ENCODE data around the gene HMCN2.
"Not testable (repeated sequence)": the region's sequence is repeated elsewhere in the genome, so short reads cannot be mapped to it uniquely, and the experiment has no call there.

The HMCN2 gene

DNA sequence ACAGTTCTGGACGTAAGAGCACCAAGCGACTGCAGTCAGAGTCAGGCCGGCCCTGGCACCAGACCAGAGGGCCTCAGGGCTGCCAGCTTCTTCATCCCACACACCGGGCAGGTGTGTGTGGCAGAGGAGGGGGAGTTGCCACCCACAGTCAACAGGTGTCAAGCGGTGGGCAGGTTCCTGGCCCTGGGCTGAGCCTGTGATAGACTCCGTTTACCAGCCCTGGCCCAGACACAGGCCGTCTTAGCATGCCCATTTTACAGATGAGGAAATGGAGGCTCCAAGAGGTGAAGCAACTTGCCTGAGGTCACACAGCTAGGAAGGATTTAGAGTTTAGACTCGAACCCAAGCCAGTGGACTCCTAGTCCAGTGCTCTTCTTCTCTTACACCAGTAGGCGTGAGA, 71.8 kb downstream of the HMCN2 start:
- Histone ChIP-seq H3K4me1 (ENCODE audit: insufficient read depth, low read length) (no peaks in the 10 kb centered on the region), H3K9me3 (ENCODE audit: control insufficient read depth, insufficient read depth, low read length) (no peaks in the 10 kb centered on the region), H3K36me3 (ENCODE audit: insufficient read depth, low read length) (no peaks in the 10 kb centered on the region), H3K9ac (ENCODE audit: low read depth, low read length) (no peak overlapping the region)

DNA sequence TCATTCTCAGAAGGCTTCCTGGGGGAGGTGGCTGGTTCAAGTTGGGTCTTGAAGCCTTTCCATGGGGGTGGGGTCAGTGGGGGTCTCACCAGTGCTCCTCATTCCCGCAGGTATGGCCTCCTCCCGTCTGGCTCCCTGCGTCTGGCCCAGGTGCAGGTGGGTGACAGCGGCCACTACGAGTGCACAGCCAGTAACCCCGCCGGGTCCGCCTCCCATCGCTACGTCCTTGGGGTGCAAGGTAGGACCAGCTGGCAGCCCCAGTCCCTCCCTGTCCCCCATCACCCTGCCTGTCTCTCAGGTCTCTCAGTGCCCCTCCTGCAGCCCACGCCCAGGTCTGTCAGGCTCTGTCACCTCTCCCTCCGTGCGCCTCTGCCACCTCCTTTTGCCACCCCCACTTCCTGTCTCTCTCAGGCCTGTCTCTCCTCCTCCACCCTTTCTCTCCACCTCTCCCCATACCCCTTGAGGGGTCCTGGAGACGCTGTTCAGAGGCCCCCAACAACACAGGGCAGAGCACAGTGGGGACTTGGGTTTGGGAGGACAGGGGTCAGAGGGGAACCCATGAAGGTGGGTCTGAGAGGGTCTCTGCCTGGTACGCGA, 72.3 kb downstream of the HMCN2 start:
- H3K36me3 ChIP-seq (ENCODE audit: insufficient read depth, low read length): no peaks in the 10 kb centered on the region

DNA sequence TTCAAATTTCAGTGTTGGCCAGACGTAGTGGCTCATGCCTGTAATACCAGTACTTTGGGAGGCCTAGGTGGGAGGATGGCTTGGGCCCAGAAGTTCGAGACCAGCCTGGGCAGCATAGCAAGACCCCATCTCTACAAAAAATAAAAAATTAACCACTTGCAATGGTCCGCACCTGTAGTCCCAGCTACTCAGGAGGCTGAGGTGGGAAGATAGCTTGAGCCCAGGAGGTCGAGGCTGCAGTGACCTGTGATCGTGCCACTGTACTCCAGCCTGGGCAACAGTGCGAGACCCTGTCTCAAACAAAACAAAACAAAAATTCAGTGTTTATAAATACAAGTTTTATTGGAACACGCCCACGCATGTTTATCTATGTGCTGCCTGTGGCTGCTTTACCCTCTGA, 73.3 kb downstream of the HMCN2 start:
- not testable (repeated sequence) for H3K9ac ChIP-seq (ENCODE audit: low read depth, low read length); H3K9me3 ChIP-seq (ENCODE audit: control insufficient read depth, insufficient read depth, low read length); H3K4me1 ChIP-seq (ENCODE audit: insufficient read depth, low read length); H3K36me3 ChIP-seq (ENCODE audit: insufficient read depth, low read length)

More for the DNA sequence above, 72.3 kb downstream of the HMCN2 start:
- Histone ChIP-seq H3K4me1 (ENCODE audit: insufficient read depth, low read length) (no peaks in the 10 kb centered on the region), H3K9ac (ENCODE audit: low read depth, low read length) (no peak overlapping the region), H3K9me3 (ENCODE audit: control insufficient read depth, insufficient read depth, low read length) (no peaks in the 10 kb centered on the region)

DNA sequence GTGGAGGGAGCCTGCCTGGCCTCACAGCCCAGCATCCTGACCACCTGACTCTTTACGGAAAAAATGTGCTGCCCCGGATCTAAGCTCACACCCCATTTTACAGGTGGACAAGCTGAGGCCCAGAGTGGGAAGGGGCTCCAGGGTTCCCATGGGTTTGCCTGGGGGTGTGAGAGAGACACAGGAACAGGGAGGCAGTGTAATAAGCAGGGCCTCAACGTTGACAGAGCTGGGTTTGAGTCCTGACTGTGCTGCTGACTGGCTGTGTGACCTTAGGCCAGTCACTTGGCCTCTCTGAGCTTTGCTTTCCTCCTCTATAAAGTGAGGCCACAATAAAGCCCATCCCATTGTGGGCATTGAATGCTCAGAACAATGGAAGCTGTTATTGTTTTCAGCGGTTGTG, 73.7 kb downstream of the HMCN2 start:
- Histone ChIP-seq H3K9me3 (ENCODE audit: control insufficient read depth, insufficient read depth, low read length) (no peaks in the 10 kb centered on the region), H3K36me3 (ENCODE audit: insufficient read depth, low read length) (no peaks in the 10 kb centered on the region), H3K9ac (ENCODE audit: low read depth, low read length) (no peak overlapping the region), H3K4me1 (ENCODE audit: insufficient read depth, low read length) (no peaks in the 10 kb centered on the region)

DNA sequence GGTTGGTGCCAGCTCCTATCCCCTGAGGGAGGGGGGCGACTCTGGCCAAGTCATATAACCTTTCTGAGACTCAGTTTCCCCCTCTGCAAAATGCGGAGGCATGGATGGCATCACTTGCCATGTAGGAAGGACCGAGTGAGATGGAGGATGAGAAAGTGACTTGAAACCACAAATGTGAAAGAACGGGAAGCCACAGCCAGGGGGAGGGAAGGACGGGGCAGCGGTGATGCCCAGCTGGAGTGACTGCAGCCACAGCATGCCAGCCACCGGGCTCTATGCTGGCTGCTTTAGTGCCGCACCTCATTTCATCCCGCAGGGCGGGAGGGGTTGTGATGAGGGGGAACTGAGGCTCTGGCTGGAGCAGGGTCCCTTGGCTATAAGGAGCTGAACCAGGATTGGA, 74.5 kb downstream of the HMCN2 start:
- H3K9ac ChIP-seq (ENCODE audit: low read depth, low read length): no peak overlapping the region

DNA sequence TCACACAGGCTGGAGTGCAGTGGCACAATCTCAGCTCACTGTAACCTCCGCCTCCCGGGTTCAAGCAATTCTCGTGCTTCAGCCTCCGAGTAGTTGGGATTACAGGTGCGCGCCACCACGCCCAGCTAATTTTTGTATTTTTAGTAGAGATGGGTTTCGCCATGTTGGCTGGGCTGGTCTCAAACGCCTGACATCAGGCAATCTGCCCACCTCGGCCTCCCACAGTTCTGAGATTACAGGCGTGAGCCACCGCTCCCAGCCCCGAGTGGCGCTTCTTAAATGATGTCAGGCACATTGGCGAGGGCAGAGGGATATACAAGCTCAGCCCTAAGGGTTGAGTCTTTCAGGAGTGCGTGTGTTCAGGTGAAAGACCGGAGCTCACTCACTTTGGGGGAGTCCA, 75.0 kb downstream of the HMCN2 start:
- H3K36me3 ChIP-seq (ENCODE audit: insufficient read depth, low read length); H3K9ac ChIP-seq (ENCODE audit: low read depth, low read length); H3K9me3 ChIP-seq (ENCODE audit: control insufficient read depth, insufficient read depth, low read length); H3K4me1 ChIP-seq (ENCODE audit: insufficient read depth, low read length): not testable (repeated sequence)

More for the DNA sequence above, 74.5 kb downstream of the HMCN2 start:
- no peaks in the 10 kb centered on the region for H3K36me3 ChIP-seq (ENCODE audit: insufficient read depth, low read length)
- no peaks in the 10 kb centered on the region for H3K4me1 ChIP-seq (ENCODE audit: insufficient read depth, low read length)
- H3K9me3 ChIP-seq (ENCODE audit: control insufficient read depth, insufficient read depth, low read length): no peaks in the 10 kb centered on the region

DNA sequence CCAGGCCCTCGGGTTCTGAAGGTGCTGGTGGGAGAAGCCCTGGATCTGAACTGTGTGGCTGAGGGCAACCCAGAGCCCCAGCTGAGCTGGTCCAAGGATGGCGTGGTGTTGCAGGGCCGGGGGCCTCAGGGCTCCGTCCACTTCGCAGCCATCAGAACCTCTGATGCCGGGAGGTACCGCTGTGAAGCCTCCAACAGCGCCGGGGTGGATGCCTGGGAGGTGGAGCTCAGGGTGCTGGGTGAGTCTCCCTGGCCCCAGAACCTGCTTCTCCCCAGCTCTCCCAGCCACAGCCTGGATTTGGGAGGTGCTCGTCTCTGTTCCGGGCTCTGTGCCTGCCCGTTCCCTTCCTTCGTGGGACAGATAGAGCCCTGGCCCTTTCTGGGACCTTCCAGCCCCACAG, 75.6 kb downstream of the HMCN2 start:
- Histone ChIP-seq H3K9me3 (ENCODE audit: control insufficient read depth, insufficient read depth, low read length) (no peaks in the 10 kb centered on the region), H3K36me3 (ENCODE audit: insufficient read depth, low read length) (no peaks in the 10 kb centered on the region), H3K9ac (ENCODE audit: low read depth, low read length) (no peak overlapping the region), H3K4me1 (ENCODE audit: insufficient read depth, low read length) (peaks cover 3% of the 10 kb centered on the region; the same call in 1 of the 2 replicates)

DNA sequence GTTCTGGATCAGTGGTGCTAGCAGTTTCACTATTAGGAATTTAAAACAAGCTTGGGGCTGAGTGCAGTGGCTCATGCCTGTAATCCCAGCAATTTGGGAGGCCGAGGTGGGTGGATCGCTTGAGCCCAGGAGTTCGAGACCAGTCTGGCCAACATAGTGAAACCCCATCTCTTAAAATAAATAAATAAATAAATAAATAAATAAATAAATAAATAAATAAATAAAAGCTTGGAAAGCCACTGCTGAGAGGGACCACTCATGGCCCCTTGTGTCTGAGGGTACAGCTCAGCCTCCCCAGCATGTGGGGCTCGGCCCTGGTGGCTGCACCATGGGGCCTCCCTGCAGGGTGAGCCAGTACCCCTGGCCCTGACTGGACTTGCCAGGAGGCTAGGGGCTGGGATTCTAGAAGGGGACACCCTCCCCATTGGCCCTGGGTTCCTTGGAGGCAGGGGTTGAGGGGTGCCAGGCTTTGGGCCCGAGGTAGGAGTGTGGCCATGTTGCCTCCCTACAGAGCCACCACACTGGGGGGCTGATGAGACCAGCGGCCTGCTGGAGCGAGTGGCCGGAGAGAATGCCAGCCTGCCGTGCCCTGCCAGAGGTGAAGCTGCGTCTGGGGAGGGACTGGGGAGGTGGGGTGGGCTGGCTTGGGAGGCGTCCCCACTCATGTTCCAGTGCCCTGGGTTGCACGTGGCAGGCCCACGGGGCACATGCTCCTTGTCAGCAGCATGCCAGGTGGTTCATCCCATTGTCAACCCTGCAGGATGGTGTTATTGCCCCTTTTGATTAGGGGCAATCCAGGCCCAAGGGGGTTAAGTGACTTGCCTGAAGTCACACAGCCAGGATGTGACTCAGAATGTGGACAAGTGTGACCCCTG, 76.5 kb downstream of the HMCN2 start:
- peaks cover 3% of the 10 kb centered on the region; the same call in 1 of the 2 replicates for H3K4me1 ChIP-seq (ENCODE audit: insufficient read depth, low read length)
- no peak overlapping the region for H3K9ac ChIP-seq (ENCODE audit: low read depth, low read length)
- H3K36me3 ChIP-seq (ENCODE audit: insufficient read depth, low read length): no peaks in the 10 kb centered on the region
- H3K9me3 ChIP-seq (ENCODE audit: control insufficient read depth, insufficient read depth, low read length): no peaks in the 10 kb centered on the region

DNA sequence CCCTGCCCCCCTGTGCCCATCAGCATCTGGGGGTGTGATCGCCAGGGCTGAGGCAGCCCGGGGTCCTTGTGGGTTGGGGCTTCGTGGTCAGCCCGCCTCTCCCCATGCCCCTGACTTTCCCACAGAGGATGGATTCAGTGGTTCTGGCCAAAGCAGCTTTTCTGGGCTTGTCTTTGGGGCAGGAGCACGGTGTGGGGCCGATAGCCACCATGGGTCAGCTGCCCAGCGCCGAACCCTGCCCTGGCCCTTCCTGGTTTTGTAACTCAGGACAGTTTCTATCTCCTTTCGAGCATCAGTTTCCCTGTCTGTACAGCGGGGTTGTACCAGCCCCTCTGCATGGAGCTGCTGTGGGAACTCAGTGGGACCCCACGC, 77.1 kb downstream of the HMCN2 start:
- H3K9ac ChIP-seq (ENCODE audit: low read depth, low read length): no peak overlapping the region
- no peaks in the 10 kb centered on the region for H3K9me3 ChIP-seq (ENCODE audit: control insufficient read depth, insufficient read depth, low read length)
- H3K4me1 ChIP-seq (ENCODE audit: insufficient read depth, low read length): peaks cover 3% of the 10 kb centered on the region; the same call in 1 of the 2 replicates
- no peaks in the 10 kb centered on the region for H3K36me3 ChIP-seq (ENCODE audit: insufficient read depth, low read length)

DNA sequence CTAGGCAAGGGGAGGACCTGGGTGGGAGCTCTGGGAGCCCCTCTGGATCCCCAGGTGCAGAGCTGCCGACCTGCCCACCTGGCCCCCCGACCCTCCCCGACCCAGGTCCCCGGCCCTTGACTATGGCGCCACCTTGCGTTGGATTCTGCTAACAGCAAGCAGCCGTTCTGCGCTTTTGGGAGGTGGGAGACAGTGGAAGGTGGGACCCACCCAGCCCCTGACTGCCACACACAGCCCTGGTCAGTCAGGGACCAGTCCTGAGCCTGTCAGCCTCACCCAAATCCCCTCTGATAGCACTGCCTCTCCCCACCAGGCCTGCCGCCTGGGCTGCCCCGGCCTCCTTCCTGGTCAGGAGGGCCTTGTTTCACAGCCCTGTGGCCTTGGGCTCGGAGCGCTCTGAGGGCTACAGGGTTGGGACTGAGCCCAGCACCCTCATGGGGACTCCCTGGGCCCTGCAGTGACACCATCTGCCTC, 77.9 kb downstream of the HMCN2 start:
- no peak overlapping the region for H3K9ac ChIP-seq (ENCODE audit: low read depth, low read length)
- H3K36me3 ChIP-seq (ENCODE audit: insufficient read depth, low read length): no peaks in the 10 kb centered on the region
- H3K9me3 ChIP-seq (ENCODE audit: control insufficient read depth, insufficient read depth, low read length): no peaks in the 10 kb centered on the region
- H3K4me1 ChIP-seq (ENCODE audit: insufficient read depth, low read length): peaks cover 3% of the 10 kb centered on the region; the same call in 1 of the 2 replicates

DNA sequence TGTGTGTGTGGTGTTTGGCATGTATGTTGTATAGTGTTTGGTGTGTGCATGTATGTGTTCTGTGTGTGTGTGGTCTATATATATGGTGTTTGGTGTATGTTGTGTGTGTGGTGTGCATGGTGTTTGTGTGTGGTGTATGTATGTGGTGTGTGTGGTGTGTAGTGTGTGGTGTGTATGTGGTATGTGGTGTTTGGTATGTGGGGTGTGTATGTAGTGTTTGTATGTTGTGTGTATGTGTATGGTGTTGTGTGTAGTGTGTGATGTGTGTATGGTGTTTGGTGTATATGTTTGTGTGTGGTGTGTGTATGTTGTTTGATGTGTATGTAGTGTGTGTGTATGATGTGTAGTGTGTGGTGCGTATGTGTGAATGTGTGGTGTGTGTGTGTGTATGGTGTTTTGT, 78.8 kb downstream of the HMCN2 start:
- H3K9ac ChIP-seq (ENCODE audit: low read depth, low read length): no peak overlapping the region
- no peaks in the 10 kb centered on the region for H3K36me3 ChIP-seq (ENCODE audit: insufficient read depth, low read length)
- H3K4me1 ChIP-seq (ENCODE audit: insufficient read depth, low read length): peaks cover 3% of the 10 kb centered on the region; the same call in 1 of the 2 replicates
- no peaks in the 10 kb centered on the region for H3K9me3 ChIP-seq (ENCODE audit: control insufficient read depth, insufficient read depth, low read length)

DNA sequence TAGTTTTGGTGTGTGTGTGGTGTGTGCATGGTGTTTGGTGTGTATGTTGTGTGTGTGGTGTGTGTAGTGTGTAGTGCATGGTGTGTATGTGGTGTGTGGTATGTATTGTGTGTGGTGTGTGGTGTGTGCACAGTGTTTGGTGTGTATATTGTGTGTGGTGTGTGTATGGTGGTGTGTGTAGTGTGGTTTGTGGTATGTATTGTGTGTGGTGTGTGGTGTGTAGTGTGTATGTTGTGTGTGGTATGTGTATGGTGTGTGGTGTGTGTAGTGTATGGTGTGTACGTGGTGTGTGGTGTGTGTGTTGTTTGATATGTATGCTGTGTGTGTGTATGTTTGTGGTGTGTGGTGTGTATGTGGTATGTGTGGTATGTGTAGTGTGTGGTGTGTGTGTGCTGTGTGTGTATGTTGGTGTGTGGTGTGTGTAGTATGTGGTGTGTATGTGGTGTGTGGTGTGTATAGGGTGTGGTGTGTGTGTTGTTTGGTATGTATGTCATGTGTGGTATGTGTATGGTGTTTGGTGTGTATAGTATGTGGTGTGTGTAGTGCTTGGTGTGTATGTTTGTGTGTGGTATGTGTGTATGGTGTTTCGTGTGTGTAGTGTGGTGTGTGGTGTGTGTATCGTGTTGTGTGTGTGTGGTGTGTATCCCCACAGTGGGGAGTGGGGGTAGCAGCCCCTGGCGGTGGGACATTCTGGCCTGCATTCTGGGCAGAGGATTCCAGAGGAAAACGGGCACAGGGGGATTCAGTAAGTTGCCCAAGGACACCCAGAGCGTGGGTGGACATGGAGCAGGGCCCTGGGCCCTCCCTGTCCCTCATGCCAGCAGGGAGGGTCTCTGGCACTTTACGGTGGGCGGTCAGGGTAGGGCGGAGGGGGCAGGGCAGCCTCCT, 79.7 kb downstream of the HMCN2 start:
- Histone ChIP-seq H3K36me3 (ENCODE audit: insufficient read depth, low read length) (no peaks in the 10 kb centered on the region), H3K9me3 (ENCODE audit: control insufficient read depth, insufficient read depth, low read length) (no peaks in the 10 kb centered on the region), H3K9ac (ENCODE audit: low read depth, low read length) (no peak overlapping the region), H3K4me1 (ENCODE audit: insufficient read depth, low read length) (peaks cover 3% of the 10 kb centered on the region; the same call in 1 of the 2 replicates)

DNA sequence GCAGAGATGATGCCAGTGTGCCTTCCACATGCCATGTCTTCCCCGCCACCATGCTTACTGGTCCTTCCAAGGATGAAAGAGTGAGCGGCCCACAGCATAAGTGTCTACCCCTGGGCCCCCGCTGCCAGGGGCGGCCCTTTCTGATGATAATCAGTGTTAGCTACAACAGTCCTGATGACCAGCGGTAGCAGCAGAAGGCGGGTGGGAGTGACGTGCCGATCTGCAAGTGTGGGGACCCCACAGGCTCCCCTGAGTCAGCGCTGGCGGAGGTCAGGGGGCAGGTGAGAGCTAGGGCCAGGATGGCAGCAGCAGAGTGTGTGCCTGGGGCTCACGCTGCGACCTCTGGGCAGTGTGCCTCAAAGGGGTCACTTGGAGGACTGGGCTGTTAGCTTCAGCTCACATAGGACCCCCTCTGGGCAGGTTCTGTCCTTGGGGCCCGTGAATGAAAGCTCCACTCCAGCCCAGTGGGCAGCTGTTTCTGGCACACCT, 80.4 kb downstream of the HMCN2 start:
- Histone ChIP-seq H3K9ac (ENCODE audit: low read depth, low read length) (no peak overlapping the region), H3K36me3 (ENCODE audit: insufficient read depth, low read length) (no peaks in the 10 kb centered on the region), H3K4me1 (ENCODE audit: insufficient read depth, low read length) (peaks cover 3% of the 10 kb centered on the region; the same call in 1 of the 2 replicates), H3K9me3 (ENCODE audit: control insufficient read depth, insufficient read depth, low read length) (no peaks in the 10 kb centered on the region)

DNA sequence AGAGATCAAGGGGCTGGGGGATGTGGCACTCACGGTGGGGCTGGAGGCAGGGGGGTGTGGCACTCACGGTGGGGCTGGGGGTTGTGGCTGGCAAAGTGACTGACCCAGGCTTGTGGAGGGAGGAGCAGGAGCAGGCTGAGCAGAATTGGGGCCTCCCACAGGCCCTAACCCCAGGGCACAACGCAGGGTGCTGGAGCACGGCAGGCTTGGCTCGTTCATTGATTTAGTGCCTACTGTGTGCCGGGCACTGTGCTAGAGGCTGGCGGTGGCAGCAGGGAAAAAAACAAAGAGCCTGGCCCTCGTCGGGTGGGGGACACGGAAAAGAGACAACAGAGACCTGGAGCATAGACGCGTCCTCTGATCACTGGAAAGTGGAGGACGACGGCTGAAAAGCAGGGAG, 80.9 kb downstream of the HMCN2 start:
- Histone ChIP-seq H3K9ac (ENCODE audit: low read depth, low read length) (no peak overlapping the region), H3K4me1 (ENCODE audit: insufficient read depth, low read length) (peaks cover 3% of the 10 kb centered on the region; the same call in 1 of the 2 replicates), H3K9me3 (ENCODE audit: control insufficient read depth, insufficient read depth, low read length) (no peaks in the 10 kb centered on the region), H3K36me3 (ENCODE audit: insufficient read depth, low read length) (no peaks in the 10 kb centered on the region)

All from ES-I3 (cell line).